ENCODE measurements around the gene IFT57.

IFT57 gene

GRCh38 chr3:108234387-108234957, 12.2 kb upstream of the IFT57 start:
- no peaks in the 10 kb centered on the region for H3K36me3 Mint-ChIP-seq (ENCODE audit: low read depth)
- no peaks in the 10 kb centered on the region for H3K4me1 Mint-ChIP-seq (ENCODE audit: low read depth)
- H3K9me3 Mint-ChIP-seq = peaks cover 3% of the 10 kb centered on the region
- H3K4me3 Mint-ChIP-seq = no peak overlapping the region
- peaks cover 10% of the 10 kb centered on the region for H3K27me3 Mint-ChIP-seq (ENCODE audit: low read depth)
- H3K27ac Mint-ChIP-seq = no peak overlapping the region

- H3K4me3 Mint-ChIP-seq = no peak overlapping the region
- H3K27me3 Mint-ChIP-seq (ENCODE audit: low read depth) = peaks cover 10% of the 10 kb centered on the region
- no peaks in the 10 kb centered on the region for H3K9me3 Mint-ChIP-seq
Observed at GRCh38 chr3:108228286-108228685, 6.1 kb upstream of the IFT57 start.

GRCh38 chr3:108227131-108227530, 4.9 kb upstream of the IFT57 start:
- Mint-ChIP-seq H3K4me3 (no peak overlapping the region), H3K36me3 (ENCODE audit: low read depth) (peaks cover 5% of the 10 kb centered on the region), H3K27ac (no peak overlapping the region), H3K9me3 (no peaks in the 10 kb centered on the region), H3K27me3 (ENCODE audit: low read depth) (peaks cover 10% of the 10 kb centered on the region), H3K4me1 (ENCODE audit: low read depth) (peaks cover 19% of the 10 kb centered on the region)

More at GRCh38 chr3:108228286-108228685, 6.1 kb upstream of the IFT57 start:
- H3K36me3 Mint-ChIP-seq (ENCODE audit: low read depth) = peaks cover 2% of the 10 kb centered on the region
- H3K27ac Mint-ChIP-seq = no peak overlapping the region
- peaks cover 14% of the 10 kb centered on the region for H3K4me1 Mint-ChIP-seq (ENCODE audit: low read depth)

- Mint-ChIP-seq H3K4me3 (no peak overlapping the region), H3K9me3 (no peaks in the 10 kb centered on the region), H3K27ac (no peak overlapping the region), H3K4me1 (ENCODE audit: low read depth) (peaks cover 35% of the 10 kb centered on the region), H3K27me3 (ENCODE audit: low read depth) (no peaks in the 10 kb centered on the region), H3K36me3 (ENCODE audit: low read depth) (peaks cover 6% of the 10 kb centered on the region)
Observed at GRCh38 chr3:108225221-108225620, 3.0 kb upstream of the IFT57 start.

- H3K9me3 Mint-ChIP-seq = no peaks in the 10 kb centered on the region
- peak overlapping the region; percentile 99 for H3K27ac Mint-ChIP-seq
- no peaks in the 10 kb centered on the region for H3K27me3 Mint-ChIP-seq (ENCODE audit: low read depth)
- H3K4me3 Mint-ChIP-seq = peak overlapping the region; percentile 96
- peaks cover 6% of the 10 kb centered on the region for H3K36me3 Mint-ChIP-seq (ENCODE audit: low read depth)
- peaks cover 39% of the 10 kb centered on the region for H3K4me1 Mint-ChIP-seq (ENCODE audit: low read depth)
Observed at GRCh38 chr3:108223928-108224327, 1.7 kb upstream of the IFT57 start.

- no peaks in the 10 kb centered on the region for H3K27me3 Mint-ChIP-seq (ENCODE audit: low read depth)
Observed at GRCh38 chr3:108222853-108223565, 785 bp upstream of the IFT57 start.

GRCh38 chr3:108221393-108221792, 831 bp downstream of the IFT57 start:
- Mint-ChIP-seq H3K27me3 (ENCODE audit: low read depth) (no peaks in the 10 kb centered on the region), H3K36me3 (ENCODE audit: low read depth) (peaks cover 10% of the 10 kb centered on the region), H3K4me1 (ENCODE audit: low read depth) (peaks cover 43% of the 10 kb centered on the region), H3K27ac (peak overlapping the region; percentile 99), H3K9me3 (no peaks in the 10 kb centered on the region), H3K4me3 (peak overlapping the region; percentile 96)

More at GRCh38 chr3:108222853-108223565, 785 bp upstream of the IFT57 start:
- H3K4me3 Mint-ChIP-seq = peak overlapping the region; percentile 96
- H3K36me3 Mint-ChIP-seq (ENCODE audit: low read depth) = peaks cover 6% of the 10 kb centered on the region
- H3K4me1 Mint-ChIP-seq (ENCODE audit: low read depth) = peaks cover 39% of the 10 kb centered on the region
- no peaks in the 10 kb centered on the region for H3K9me3 Mint-ChIP-seq
- H3K27ac Mint-ChIP-seq = peak overlapping the region; percentile 99

- no peak overlapping the region for H3K27ac Mint-ChIP-seq
- H3K4me1 Mint-ChIP-seq (ENCODE audit: low read depth) = peaks cover 46% of the 10 kb centered on the region
- H3K27me3 Mint-ChIP-seq (ENCODE audit: low read depth) = no peaks in the 10 kb centered on the region
- no peak overlapping the region for H3K4me3 Mint-ChIP-seq
- H3K9me3 Mint-ChIP-seq = no peaks in the 10 kb centered on the region
- H3K36me3 Mint-ChIP-seq (ENCODE audit: low read depth) = peaks cover 12% of the 10 kb centered on the region
Observed at GRCh38 chr3:108219336-108219735, 2.9 kb downstream of the IFT57 start.

- no peak overlapping the region for H3K4me3 Mint-ChIP-seq
- no peaks in the 10 kb centered on the region for H3K9me3 Mint-ChIP-seq
- H3K27me3 Mint-ChIP-seq (ENCODE audit: low read depth) = no peaks in the 10 kb centered on the region
- no peak overlapping the region for H3K27ac Mint-ChIP-seq
- H3K36me3 Mint-ChIP-seq (ENCODE audit: low read depth) = peaks cover 14% of the 10 kb centered on the region
- peaks cover 41% of the 10 kb centered on the region for H3K4me1 Mint-ChIP-seq (ENCODE audit: low read depth)
Observed at GRCh38 chr3:108218811-108219210, 3.4 kb downstream of the IFT57 start.

- H3K27ac Mint-ChIP-seq = no peak overlapping the region
- H3K4me1 Mint-ChIP-seq (ENCODE audit: low read depth) = peaks cover 18% of the 10 kb centered on the region
- H3K36me3 Mint-ChIP-seq (ENCODE audit: low read depth) = peaks cover 23% of the 10 kb centered on the region
- H3K4me3 Mint-ChIP-seq = peak overlapping the region; percentile 29
- H3K27me3 Mint-ChIP-seq (ENCODE audit: low read depth) = no peaks in the 10 kb centered on the region
- H3K9me3 Mint-ChIP-seq = no peaks in the 10 kb centered on the region
Observed at GRCh38 chr3:108215871-108216270, 6.4 kb downstream of the IFT57 start.

- Mint-ChIP-seq H3K9me3 (no peaks in the 10 kb centered on the region), H3K4me3 (no peak overlapping the region), H3K27ac (no peak overlapping the region), H3K36me3 (ENCODE audit: low read depth) (peaks cover 35% of the 10 kb centered on the region), H3K4me1 (ENCODE audit: low read depth) (peaks cover 2% of the 10 kb centered on the region), H3K27me3 (ENCODE audit: low read depth) (no peaks in the 10 kb centered on the region)
Observed at GRCh38 chr3:108209579-108209978, 12.6 kb downstream of the IFT57 start.

- Mint-ChIP-seq H3K36me3 (ENCODE audit: low read depth) (peaks cover 35% of the 10 kb centered on the region), H3K27me3 (ENCODE audit: low read depth) (no peaks in the 10 kb centered on the region), H3K27ac (no peak overlapping the region), H3K9me3 (no peaks in the 10 kb centered on the region), H3K4me1 (ENCODE audit: low read depth) (peaks cover 2% of the 10 kb centered on the region), H3K4me3 (no peak overlapping the region)
Observed at GRCh38 chr3:108208831-108209230, 13.4 kb downstream of the IFT57 start.

GRCh38 chr3:108202834-108203233, 19.4 kb downstream of the IFT57 start:
- no peaks in the 10 kb centered on the region for H3K27me3 Mint-ChIP-seq (ENCODE audit: low read depth)
- H3K27ac Mint-ChIP-seq = no peak overlapping the region
- no peaks in the 10 kb centered on the region for H3K9me3 Mint-ChIP-seq
- peaks cover 16% of the 10 kb centered on the region for H3K36me3 Mint-ChIP-seq (ENCODE audit: low read depth)
- H3K4me1 Mint-ChIP-seq (ENCODE audit: low read depth) = peaks cover 4% of the 10 kb centered on the region
- H3K4me3 Mint-ChIP-seq = no peak overlapping the region

- peaks cover 4% of the 10 kb centered on the region for H3K4me1 Mint-ChIP-seq (ENCODE audit: low read depth)
- peaks cover 14% of the 10 kb centered on the region for H3K36me3 Mint-ChIP-seq (ENCODE audit: low read depth)
- no peak overlapping the region for H3K4me3 Mint-ChIP-seq
- no peaks in the 10 kb centered on the region for H3K9me3 Mint-ChIP-seq
- H3K27ac Mint-ChIP-seq = no peak overlapping the region
- H3K27me3 Mint-ChIP-seq (ENCODE audit: low read depth) = no peaks in the 10 kb centered on the region
Observed at GRCh38 chr3:108202080-108202479, 20.1 kb downstream of the IFT57 start.

- Mint-ChIP-seq H3K27me3 (ENCODE audit: low read depth) (no peaks in the 10 kb centered on the region), H3K4me3 (no peak overlapping the region), H3K9me3 (no peaks in the 10 kb centered on the region), H3K36me3 (ENCODE audit: low read depth) (peaks cover 10% of the 10 kb centered on the region), H3K27ac (no peak overlapping the region), H3K4me1 (ENCODE audit: low read depth) (peaks cover 4% of the 10 kb centered on the region)
Observed at GRCh38 chr3:108201258-108201657, 21.0 kb downstream of the IFT57 start.
